HepG2 (cell line): Measurements from ENCODE around the gene CD99L2. TPM values are rescaled to one million over a fixed set of nuclear protein-coding genes. Genes with fewer than 3 reads are reported as not detected.

Experiments
- ATAC-seq: fragments of 200-7000 bp; cut with Tn5 transposase; 3 replicates; pipeline ENCODE4 v1.9.1; 2020; ENCODE audit warnings: mild to moderate bottlenecking, moderate library complexity
- BruUV-seq: library from RNA; stranded (reverse); fragments of 400-500 nt; replicated peaks from 2 replicates; lab custom pipeline; 2021; lab: Mats Ljungman, UMichigan
- CTCF ChIA-PET: fragments of 300-600 bp; formaldehyde crosslinking; extraction: SDS; loops from one replicate; lab custom pipeline; 2021; ENCODE audit warnings: low total read pairs, inconsistent platforms, low intra/inter-chr PET ratio; lab: Yijun Ruan, JAX
- POLR2A ChIA-PET: fragments of 350-600 bp; sonication (Branson Sonifier 250); formaldehyde crosslinking; loops from one replicate; lab custom pipeline; 2020; ENCODE audit warnings: antibody characterized with exemption, inconsistent platforms; lab: Yijun Ruan, JAX
- DNase-seq: peaks from one replicate; pipeline ENCODE4 v3.0.0-alpha.2; 2015; ENCODE audit warnings: low spot score
- FAIRE-seq: peaks from 3 replicates; lab custom pipeline; 2011; peaks lifted over from hg19 to GRCh38; lab: Jason Lieb, UNC
- H2AFZ ChIP-seq: one replicate; pipeline ENCODE4 v1.6.1; 2011; ENCODE audit warnings: low read length, inconsistent platforms
- H3K27ac ChIP-seq: fragments of 300-600 bp; 3 replicates; pipeline ENCODE4 v1.8.0; 2011; ENCODE audit warnings: mixed run types, mild to moderate bottlenecking, mixed read lengths, low read length, inconsistent platforms; ENCODE audit not compliant: insufficient read depth; ENCODE audit errors: extremely low read length
- H3K27me3 ChIP-seq, 2 experiments: fragments of 200-600 bp in 1 of 2; 2 replicates in 1 of 2; 3 replicates in 1 of 2; pipeline versions ENCODE4 v1.6.0 to v1.8.0; 2011; ENCODE audit warnings: low read length in 2 of 2, mild to moderate bottlenecking in 2 of 2, moderate library complexity in 2 of 2, inconsistent platforms in 1 of 2; ENCODE audit not compliant: insufficient read depth in 2 of 2, control insufficient read depth in 1 of 2
- H3K36me3 ChIP-seq, 2 experiments: fragments of 200-600 bp in 1 of 2; replicated peaks in 1 of 2; 2 replicates in 1 of 2; 3 replicates in 1 of 2; pipeline versions ENCODE4 v1.5.1 to v1.8.0; 2011; ENCODE audit warnings: low read length in 2 of 2, inconsistent platforms in 1 of 2; ENCODE audit not compliant: insufficient read depth in 2 of 2, control insufficient read depth in 1 of 2
- H3K4me1 ChIP-seq: 2 replicates; pipeline ENCODE4 v1.5.1; 2012; ENCODE audit warnings: low read length, inconsistent platforms; ENCODE audit not compliant: insufficient read depth
- H3K4me2 ChIP-seq: 2 replicates; pipeline ENCODE4 v1.6.0; 2011; ENCODE audit warnings: low read depth, low read length, inconsistent platforms
- H3K4me3 ChIP-seq, 3 experiments: fragments of 200-600 bp in 1 of 3; sonication (generic), shearing (Covaris generic) in 1 of 3; replicated peaks in 1 of 3; 2 replicates each; pipeline ENCODE4 v1.5.1; 2011 to 2016; ENCODE audit warnings: low read length in 3 of 3, inconsistent platforms in 2 of 3, low read depth in 2 of 3, mild to moderate bottlenecking in 2 of 3, control low read depth in 1 of 3, mixed read lengths in 1 of 3; ENCODE audit not compliant: insufficient read depth in 1 of 3
- H3K79me2 ChIP-seq: one replicate; pipeline ENCODE4 v1.6.1; 2011; ENCODE audit warnings: low read length, inconsistent platforms; ENCODE audit not compliant: insufficient read depth
- H3K9ac ChIP-seq: 2 replicates; pipeline ENCODE4 v1.6.0; 2011; ENCODE audit warnings: mild to moderate bottlenecking, low read depth, low read length, inconsistent platforms; ENCODE audit not compliant: insufficient read depth
- H3K9me3 ChIP-seq: 2 replicates; pipeline ENCODE4 v1.5.1; 2012; ENCODE audit warnings: mild to moderate bottlenecking, low read length
- H4K20me1 ChIP-seq: 2 replicates; pipeline ENCODE4 v1.6.0; 2011; ENCODE audit warnings: inconsistent platforms, mild to moderate bottlenecking, low read length, moderate library complexity; ENCODE audit not compliant: insufficient read depth
- KDM2A ChIP-seq: sonication (generic); formaldehyde crosslinking; IDR thresholded peaks from 2 replicates; pipeline ENCODE4 v1.4.0; 2020; ENCODE audit warnings: low read depth, missing genetic modification reagents, borderline replicate concordance
- PATZ1 ChIP-seq: sonication (generic); formaldehyde crosslinking; IDR thresholded peaks from 2 replicates; pipeline ENCODE4 v1.4.0; 2020; ENCODE audit warnings: missing genetic modification reagents
- ZBED4 ChIP-seq: sonication (generic); formaldehyde crosslinking; IDR thresholded peaks from 2 replicates; pipeline ENCODE4 v1.4.0; 2020; ENCODE audit warnings: missing genetic modification reagents, borderline replicate concordance
- WGBS: methylation state at CpG from one replicate; pipeline ENCODE4 v1.1.6; 2017; ENCODE audit warnings: low lambda C conversion rate; 5-methylcytosine and 5-hydroxymethylcytosine counted together
- in situ Hi-C: cut with HindIII; loops from 2 replicates; pipeline ENCODE4 v1.10.0; 2017; ENCODE audit warnings: low pct_unique_long_range_greater_than_20kb; ENCODE audit not compliant: extremely low pct_ligation_motif_present
- intact Hi-C: fragments of 100-400 bp; cut with micrococcal nuclease; formaldehyde crosslinking; loops from one replicate; pipeline ENCODE4 v1.10.0; 2022; ENCODE audit not compliant: unreplicated experiment
- polyA plus RNA-seq, 8 experiments: library from polyadenylated mRNA; depleted of rRNA in 3 of 8; stranded (reverse) in 7 of 8; unstranded in 1 of 8; fragments of >200 nt; fragmentation: Illumina TruSeq in 4 of 8; extraction: Trizol in 4 of 8; gene quantifications; 2 replicates each; pipeline versions ENCODE4 v1.2.1 to v1.2.3, GENCODE V29; 2011 to 2016; ENCODE audit warnings: low read depth in 4 of 8, missing spikeins in 1 of 8, mixed read lengths in 1 of 8; ENCODE audit not compliant: insufficient read depth in 1 of 8
- total RNA-seq, 5 experiments: library from RNA; depleted of rRNA; stranded (reverse); fragments of >200 nt; fragmentation: Illumina TruSeq; extraction: Trizol; gene quantifications; 2 replicates each; pipeline ENCODE4 v1.2.3, GENCODE V29; 2016; ENCODE audit warnings: low read depth in 1 of 5

The CD99L2 gene
- total and polyA plus RNA-seq, 2 of the 13 experiments (the other 11 are each of a cell fraction or from before 2014, with no cell fraction given), result 6.9 to 7.6 TPM

- 0 out of 2 replicates have a peak, but pooled peaks have one; percentile 16 for TF ChIP-seq PATZ1 (CRISPR knock-in tag)
- TF ChIP-seq KDM2A (CRISPR knock-in tag), result peak; percentile 53; the same call in 1 of the 2 replicates
Measured at GRCh38 chrX:150772150-150772970, 126.1 kb downstream of the CD99L2 start (continued).

GRCh38 chrX:150771116-150771515 is 127.4 kb downstream of the CD99L2 start:
- FAIRE-seq (no peak), ATAC-seq (no peak), DNase-seq (no peak)
- POLR2A ChIA-PET, result no interaction called here
- Histone ChIP-seq H3K4me2 (no peak overlapping the region), H3K27me3 (no peaks in the 10 kb centered on the region), H2AFZ (no peak overlapping the region), H3K4me1 (no peaks in the 10 kb centered on the region), H3K79me2 (no peaks in the 10 kb centered on the region), H3K9me3 (no peaks in the 10 kb centered on the region), H3K27ac (no peak overlapping the region), H3K9ac (no peak overlapping the region)
- no TSS peak for BruUV-seq
- no CpG with 5 or more reads among the region's 16 CpGs for WGBS
- CTCF ChIA-PET, result interaction anchor here (1.6 kb wide), 1 partner anchor 311 kb away, joined by 25 read pairs; no protein-coding TSS in a partner anchor
- in situ Hi-C loops (loop anchor here (5.0 to 10.0 kb wide), 2 partner anchors 234 to 311 kb away; no protein-coding TSS in a partner anchor), intact Hi-C loops (loop anchor here (5.0 kb wide), 1 partner anchor 231 kb away; no protein-coding TSS in a partner anchor)
- TF ChIP-seq ZBED4, result no peak
- TF ChIP-seq, all 625 proteins: peak for 0
- H3K4me3 ChIP-seq, result no peak overlapping the region
- H4K20me1 ChIP-seq, result no peaks in the 10 kb centered on the region
- no peaks in the 10 kb centered on the region for H3K36me3 ChIP-seq
